AG08395 (cell line): ENCODE measurements around the gene SPDL1.

Experiments used
- DNase-seq: peaks from one replicate; pipeline ENCODE4 v3.0.0; 2012; ENCODE audit warnings: mixed read lengths, low spot score

Gene SPDL1, protein sequence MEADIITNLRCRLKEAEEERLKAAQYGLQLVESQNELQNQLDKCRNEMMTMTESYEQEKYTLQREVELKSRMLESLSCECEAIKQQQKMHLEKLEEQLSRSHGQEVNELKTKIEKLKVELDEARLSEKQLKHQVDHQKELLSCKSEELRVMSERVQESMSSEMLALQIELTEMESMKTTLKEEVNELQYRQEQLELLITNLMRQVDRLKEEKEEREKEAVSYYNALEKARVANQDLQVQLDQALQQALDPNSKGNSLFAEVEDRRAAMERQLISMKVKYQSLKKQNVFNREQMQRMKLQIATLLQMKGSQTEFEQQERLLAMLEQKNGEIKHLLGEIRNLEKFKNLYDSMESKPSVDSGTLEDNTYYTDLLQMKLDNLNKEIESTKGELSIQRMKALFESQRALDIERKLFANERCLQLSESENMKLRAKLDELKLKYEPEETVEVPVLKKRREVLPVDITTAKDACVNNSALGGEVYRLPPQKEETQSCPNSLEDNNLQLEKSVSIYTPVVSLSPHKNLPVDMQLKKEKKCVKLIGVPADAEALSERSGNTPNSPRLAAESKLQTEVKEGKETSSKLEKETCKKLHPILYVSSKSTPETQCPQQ

GRCh38 chr5:169583424-169584220 is at the start of gene SPDL1:
SPDL1 (plus strand) TSS chr5:169583773; CDS start chr5:169588417, 4,644 bp downstream.
- DNase-seq = peak; percentile 98

GRCh38 chr5:169534311-169534880 is 49.2 kb upstream of the SPDL1 start:
- DNase-seq = peak; percentile 52

- no peak for DNase-seq
Observed at GRCh38 chr5:169534939-169535338, 48.6 kb upstream of the SPDL1 start.

DNA sequence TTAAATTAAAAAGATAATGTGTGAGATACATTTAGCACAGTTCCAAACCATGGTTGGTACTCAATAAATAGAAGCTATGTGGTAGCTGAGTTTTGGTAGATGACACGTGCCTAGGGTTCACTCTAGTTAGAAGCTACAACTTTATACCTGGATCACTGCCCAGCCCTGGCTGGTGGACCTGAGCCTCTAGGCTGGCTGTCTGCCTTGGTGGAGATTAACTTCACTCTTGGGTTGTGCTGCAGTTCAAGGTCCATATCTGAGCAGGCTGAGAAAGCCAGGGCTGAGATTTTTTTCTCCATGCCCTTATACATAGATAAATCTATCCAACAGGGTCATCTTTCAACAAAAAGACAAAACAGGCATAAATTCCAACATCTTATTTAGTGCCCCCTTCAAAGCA is 44.6 kb upstream of the SPDL1 start:
- DNase-seq = no peak

- no peak for DNase-seq
Observed at GRCh38 chr5:169542811-169543210, 40.8 kb upstream of the SPDL1 start.

DNA sequence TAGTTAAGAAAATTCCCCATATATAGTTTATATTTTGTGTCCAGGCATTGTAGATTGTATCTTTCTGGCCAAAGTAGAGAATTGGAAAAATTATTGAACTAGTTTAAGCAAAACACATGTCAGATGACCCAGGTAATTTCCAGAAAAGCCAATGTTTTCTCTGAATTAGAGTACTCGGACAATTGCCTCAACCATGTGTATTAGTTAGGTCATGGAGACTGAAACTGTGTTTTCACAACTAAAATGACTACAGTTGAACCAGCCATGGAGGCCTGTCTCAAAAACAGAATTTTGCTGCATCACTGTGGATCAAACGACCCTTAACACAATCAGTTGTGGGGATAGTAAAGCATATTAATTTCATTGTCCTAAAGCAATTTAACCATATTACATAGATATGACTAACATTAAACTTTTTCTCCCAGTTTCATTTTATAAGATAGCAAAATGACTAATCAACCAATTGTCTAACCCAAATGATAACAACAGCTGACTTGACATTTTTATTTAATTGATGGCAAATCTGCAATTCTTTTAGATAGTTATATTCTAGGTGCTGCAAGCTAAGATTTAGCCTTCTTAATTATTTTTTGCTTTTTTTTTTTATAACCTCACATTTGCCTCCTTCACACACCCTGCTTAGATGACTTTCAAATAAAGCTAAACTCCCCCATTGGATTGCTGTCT is 39.2 kb upstream of the SPDL1 start:
- DNase-seq = no peak

DNA sequence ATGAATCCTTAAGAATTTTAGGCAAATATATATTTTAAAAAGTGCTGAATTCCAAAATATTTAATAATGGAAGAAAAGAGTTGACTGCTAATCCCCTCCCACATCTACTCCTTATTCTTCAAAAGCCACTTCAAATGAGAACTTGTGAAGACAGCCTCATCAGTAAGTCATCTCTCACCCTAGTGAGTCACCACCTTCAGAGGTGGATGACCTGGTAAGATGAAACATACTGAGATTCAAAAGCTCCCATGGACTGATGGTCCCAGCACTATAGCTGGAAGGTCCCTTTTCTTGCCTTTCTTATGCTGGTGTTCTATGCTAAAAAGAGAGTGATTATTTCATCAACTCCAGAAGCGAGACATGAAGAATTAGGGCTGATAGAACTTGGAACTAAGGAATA is 37.8 kb upstream of the SPDL1 start:
- DNase-seq = peak; percentile 35

- no peak for DNase-seq
Observed at GRCh38 chr5:169546346-169546745, 37.2 kb upstream of the SPDL1 start.

DNA sequence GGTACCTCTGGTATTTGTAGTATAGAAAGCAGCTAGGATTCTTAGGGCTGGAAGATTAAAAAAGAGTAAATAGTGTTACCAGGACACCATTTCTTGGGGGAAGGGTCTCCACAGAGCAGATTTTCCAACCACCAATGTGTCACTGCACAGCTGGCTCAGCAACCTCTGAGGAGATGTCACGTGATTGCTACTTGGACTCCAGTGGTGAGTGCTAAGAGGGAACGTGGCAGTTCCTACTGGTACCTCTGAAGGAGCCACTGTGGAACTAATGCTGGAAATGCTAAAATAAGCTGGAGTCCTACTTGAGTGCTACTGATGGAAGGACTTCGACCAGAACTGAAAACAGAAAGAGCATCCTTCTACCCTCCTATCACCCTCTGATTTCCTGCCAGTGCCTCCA is 36.1 kb upstream of the SPDL1 start:
- DNase-seq = peak; percentile 51

DNA sequence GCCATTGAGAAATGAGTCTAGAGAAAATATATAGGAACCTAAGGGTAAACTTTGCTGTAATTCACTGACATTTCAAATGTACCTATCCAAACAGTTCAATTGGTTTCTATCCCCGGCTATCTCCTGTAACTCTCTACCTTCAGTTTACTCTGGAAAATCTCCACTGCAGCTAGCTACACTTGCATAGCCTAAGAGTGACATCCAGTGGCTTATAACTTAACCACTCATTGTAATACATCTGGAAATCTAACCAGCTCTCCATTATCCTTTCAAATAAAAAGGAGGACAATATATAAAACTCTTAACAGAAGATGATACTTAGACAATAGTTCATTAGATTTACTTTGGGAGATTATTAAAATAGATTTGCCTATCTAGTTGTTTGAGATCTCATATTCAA is 35.3 kb upstream of the SPDL1 start:
- DNase-seq = peak; percentile 71

DNA sequence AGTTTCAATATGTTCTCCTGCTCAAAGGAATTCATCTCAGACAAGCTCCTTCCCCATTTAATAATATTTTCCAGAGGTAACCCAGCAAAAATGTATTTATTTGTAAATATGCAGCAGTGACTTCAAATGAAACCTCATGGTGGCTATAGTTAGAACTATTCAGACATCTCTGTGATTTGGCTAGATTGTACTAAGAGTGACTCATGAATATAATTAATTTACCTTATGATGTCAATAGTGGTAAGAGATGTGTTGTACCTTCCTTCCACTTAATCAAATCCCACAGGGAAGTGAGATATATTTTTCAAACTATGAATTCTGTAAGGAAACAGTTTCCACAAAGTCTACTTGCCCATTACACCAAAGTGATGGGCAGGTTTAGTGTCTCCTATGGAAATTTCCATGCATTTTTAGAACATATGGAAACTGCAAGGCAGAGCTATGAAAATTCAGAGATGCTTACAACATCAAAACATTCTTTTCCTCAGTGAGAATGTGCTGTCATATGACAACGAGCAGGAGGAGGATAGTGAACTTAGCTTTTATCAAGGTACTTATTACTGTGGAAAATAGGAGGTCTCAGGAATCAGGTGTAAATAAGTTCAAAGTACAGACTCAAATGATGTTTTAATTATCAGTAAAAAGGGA is 34.0 kb upstream of the SPDL1 start:
- no peak for DNase-seq

DNA sequence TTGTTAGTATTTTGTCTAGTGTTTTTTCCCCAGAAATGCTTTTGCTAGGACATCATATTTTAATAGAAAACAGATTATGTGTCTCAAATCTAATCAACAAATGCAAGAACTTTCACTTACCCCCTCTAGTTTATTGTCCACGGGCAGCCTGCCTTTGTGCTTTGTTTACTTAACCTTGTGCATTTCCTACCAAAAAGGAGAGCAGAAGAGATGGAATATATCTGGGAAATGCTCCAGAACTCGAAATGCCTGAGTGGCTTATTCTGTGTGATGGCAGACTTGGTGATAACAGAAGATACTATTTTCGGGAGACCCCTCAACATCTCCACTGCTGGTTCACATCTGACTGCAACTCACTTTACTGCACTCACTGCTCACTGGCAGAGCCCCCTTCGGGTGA is 33.3 kb upstream of the SPDL1 start:
- DNase-seq = no peak

- DNase-seq = no peak
Observed at GRCh38 chr5:169551146-169551545, 32.4 kb upstream of the SPDL1 start.

- no peak for DNase-seq
Observed at GRCh38 chr5:169551696-169552095, 31.9 kb upstream of the SPDL1 start.

GRCh38 chr5:169554251-169554650 is 29.3 kb upstream of the SPDL1 start:
- no peak for DNase-seq

DNA sequence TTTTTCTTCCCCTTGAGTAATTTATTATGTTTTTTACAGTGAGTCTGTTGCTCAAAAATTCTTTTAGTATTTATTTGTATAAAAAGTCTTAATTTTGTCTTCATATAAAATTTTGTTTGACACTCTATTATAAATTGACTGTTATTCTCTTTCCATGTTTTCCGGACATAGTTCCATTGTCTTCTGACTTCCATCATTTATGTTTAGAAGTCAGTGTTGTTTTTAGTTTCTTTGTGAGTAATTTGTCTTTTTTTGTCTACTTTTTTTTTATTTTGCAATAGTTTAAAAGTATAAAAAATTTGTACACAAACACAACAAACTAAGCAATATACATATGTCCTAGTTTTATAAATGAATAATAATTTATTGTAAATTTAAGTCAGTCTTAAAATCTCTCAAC is 25.7 kb upstream of the SPDL1 start:
- no peak for DNase-seq

DNA sequence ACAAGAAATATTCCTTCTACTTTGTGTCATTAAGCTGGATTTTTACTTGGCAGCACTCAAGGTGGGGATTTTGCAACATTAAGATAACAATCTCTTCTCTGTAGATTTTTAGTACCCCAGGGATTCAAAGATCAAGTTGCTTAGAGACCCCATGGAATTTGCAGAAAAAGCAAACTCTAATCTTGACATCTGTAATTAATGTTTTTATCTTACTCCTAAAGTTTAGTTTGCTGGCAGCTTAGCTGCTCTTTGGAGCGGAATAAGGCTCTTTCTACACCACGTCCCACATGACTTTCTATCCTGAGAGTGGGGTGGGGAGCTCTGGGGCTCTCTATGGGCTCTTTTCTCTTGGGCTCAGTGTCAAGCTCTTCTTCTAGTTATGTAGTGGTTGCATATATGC is 21.7 kb upstream of the SPDL1 start:
- DNase-seq = no peak

DNA sequence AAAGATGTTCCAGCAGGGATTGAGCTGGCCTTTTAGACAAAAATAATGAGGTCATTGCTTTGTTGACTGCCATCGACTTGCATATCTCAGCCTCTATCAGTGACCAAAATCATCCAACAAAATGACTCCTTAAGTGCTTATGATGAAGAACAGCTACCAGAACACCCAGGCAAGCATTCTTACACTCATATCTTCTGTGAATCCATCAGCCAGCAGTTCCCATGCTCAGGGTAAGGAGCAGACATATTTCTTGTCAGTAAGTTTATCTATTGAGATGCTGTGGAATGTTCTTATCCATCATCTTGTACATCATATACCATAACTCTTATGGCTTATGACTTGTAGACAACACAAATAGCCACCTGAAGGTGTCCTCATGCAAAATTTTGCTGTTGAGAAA is 20.2 kb upstream of the SPDL1 start:
- DNase-seq = no peak

- no peak for DNase-seq
Observed at GRCh38 chr5:169566202-169566601, 17.4 kb upstream of the SPDL1 start.

DNA sequence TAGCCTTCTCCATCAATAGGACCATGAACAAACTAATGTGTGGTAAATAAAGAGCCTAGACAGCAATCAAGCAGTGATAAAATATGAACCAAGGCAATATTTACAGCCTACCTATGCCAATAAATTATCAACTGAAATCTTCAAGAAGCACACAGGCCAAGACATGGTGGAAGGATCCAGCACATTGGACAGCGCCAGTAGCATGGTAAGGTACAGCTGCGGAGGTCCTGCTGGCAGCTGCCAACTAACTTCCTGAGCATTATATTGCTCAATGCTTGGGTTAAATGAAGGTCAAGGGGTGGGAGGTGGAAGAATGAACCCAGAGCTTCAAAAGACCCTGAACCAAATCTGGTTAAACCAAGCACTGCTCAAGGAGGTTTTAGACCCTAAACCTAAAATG is 16.5 kb upstream of the SPDL1 start:
- DNase-seq = no peak

- no peak for DNase-seq
Observed at GRCh38 chr5:169569513-169569912, 14.1 kb upstream of the SPDL1 start.

DNA sequence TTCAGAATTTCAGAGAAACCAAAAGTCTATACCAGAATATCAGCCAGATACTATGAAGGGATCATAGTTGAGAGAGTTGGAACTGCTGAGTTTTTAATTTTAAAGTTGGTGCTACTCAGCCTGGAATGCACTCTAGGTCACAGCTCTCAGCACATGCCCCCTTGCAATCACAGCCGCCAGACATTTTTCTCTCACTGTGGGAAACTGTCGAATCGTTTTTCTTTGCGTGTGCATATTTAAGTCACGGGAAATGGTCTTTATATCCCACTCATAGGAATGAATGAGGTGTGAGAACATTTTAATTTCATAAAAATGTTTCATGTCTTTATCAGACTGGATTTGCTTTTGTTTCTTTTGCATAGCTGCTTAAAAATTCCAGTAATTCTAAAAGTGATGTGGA is 12.2 kb upstream of the SPDL1 start:
- no peak for DNase-seq
